ENCODE data around the gene ST6GALNAC3. TPM values are rescaled to one million over a fixed set of nuclear protein-coding genes. Genes with fewer than 3 reads are reported as not detected.

ST6GALNAC3 gene
- total RNA-seq, 1 experiment from 2014 or later = 2.2 TPM

DNA sequence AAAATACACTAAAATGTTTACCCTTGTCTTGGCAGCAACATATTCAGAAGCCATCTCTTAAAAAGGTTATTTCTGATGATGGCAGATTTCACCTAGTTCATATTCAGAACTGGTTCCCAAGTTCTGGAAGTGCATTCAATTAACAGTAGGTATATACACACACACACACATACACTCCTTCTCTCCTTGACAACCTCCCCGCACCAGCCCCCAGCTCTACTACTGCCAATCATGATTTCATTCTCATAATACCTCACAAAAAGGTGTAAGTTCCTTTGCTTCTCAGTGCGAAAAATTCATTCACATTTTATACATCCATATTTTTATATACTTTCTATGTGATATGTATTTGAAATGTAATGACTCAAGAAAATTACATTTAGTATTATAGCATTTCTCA is 564.6 kb downstream of the ST6GALNAC3 start:
- DNase-seq (ENCODE audit: low read depth, low spot score) (no peak), ATAC-seq (no peak)
- no TSS peak for BruUV-seq (replicated peaks)
- POLR2A ChIA-PET = no interaction called here
- CTCF ChIA-PET = no interaction called here
- Histone ChIP-seq H3K4me1 (ENCODE audit: control insufficient read depth in 1 of 2, insufficient read depth in 2 of 2, low read length in 2 of 2) (no peaks in the 10 kb centered on the region), H3K27me3 (ENCODE audit: insufficient read depth, low read length) (no peaks in the 10 kb centered on the region), H4K20me1 (ENCODE audit: insufficient read depth) (no peaks in the 10 kb centered on the region), H3K9me2 (ENCODE audit: insufficient read depth) (no peaks in the 10 kb centered on the region), H2AFZ (ENCODE audit: low read depth, low read length, poor library complexity, severe bottlenecking) (no peak overlapping the region), H3K9ac (ENCODE audit: low read length) (no peak overlapping the region), H3K36me3 (ENCODE audit: control insufficient read depth in 1 of 2, insufficient read depth in 2 of 2, low read length in 2 of 2) (no peaks in the 10 kb centered on the region), H3K9me3 (ENCODE audit: control insufficient read depth in 1 of 2, insufficient read depth in 1 of 2, low read depth in 1 of 2, low read length in 2 of 2) (no peaks in the 10 kb centered on the region), H3K79me2 (ENCODE audit: insufficient read depth, low read length) (no peaks in the 10 kb centered on the region), H3K27ac (ENCODE audit: low read depth, low read length) (no peak overlapping the region), H3K4me2 (ENCODE audit: low read length) (no peak overlapping the region), H3K4me3 (replicated peaks in 1 of 2; ENCODE audit: low read depth in 1 of 2, low read length in 2 of 2) (no peak overlapping the region)
- RAD21 ChIA-PET (ENCODE audit: low non-redundant PET in 1 of 2, low total read pairs in 2 of 2, uncharacterized antibody in 2 of 2, unreplicated experiment in 2 of 2) = no interaction called here
- intact Hi-C loops (cut with micrococcal nuclease) = no loop called here
- TF ChIP-seq SIN3A (IDR thresholded peaks at IDR 0.05; ENCODE audit: low read depth) = no peak
- no peak for TF ChIP-seq SP1 (IDR thresholded peaks at IDR 0.05; ENCODE audit: low read depth)
- no peak for TF ChIP-seq EGR1 (IDR thresholded peaks at IDR 0.05; ENCODE audit: low read depth)
- no peak for TF ChIP-seq POLR2A (IDR thresholded peaks at IDR 0.05; ENCODE audit: borderline replicate concordance, extremely low read depth, insufficient read depth, insufficient read length)
- TF ChIP-seq, protein P1, sequence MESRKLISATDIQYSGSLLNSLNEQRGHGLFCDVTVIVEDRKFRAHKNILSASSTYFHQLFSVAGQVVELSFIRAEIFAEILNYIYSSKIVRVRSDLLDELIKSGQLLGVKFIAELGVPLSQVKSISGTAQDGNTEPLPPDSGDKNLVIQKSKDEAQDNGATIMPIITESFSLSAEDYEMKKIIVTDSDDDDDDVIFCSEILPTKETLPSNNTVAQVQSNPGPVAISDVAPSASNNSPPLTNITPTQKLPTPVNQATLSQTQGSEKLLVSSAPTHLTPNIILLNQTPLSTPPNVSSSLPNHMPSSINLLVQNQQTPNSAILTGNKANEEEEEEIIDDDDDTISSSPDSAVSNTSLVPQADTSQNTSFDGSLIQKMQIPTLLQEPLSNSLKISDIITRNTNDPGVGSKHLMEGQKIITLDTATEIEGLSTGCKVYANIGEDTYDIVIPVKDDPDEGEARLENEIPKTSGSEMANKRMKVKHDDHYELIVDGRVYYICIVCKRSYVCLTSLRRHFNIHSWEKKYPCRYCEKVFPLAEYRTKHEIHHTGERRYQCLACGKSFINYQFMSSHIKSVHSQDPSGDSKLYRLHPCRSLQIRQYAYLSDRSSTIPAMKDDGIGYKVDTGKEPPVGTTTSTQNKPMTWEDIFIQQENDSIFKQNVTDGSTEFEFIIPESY (IDR thresholded peaks at IDR 0.05; ENCODE audit: extremely low read depth, insufficient replicate concordance, low read length) = no peak

DNA sequence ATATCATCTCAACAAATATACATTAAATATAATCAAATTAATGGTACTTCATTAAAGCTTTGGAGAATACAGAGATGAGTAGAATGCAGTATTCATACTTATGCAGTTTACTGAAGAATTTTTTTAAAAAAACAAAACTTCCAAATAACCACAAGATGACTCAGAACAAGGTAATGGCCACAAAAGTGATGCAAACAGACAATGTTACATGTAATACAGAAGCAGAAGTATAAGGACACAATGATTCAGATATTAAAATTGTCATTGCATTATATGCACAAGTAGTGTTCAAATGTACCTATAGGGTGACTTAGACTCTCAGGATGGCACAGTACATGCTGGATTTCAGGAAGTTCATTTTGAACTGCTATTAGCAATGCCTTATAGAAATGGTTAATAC is 565.5 kb downstream of the ST6GALNAC3 start:
- RAD21 ChIA-PET (ENCODE audit: low non-redundant PET in 1 of 2, low total read pairs in 2 of 2, uncharacterized antibody in 2 of 2, unreplicated experiment in 2 of 2) = no interaction called here
- CTCF ChIA-PET = no interaction called here
- DNase-seq (ENCODE audit: low read depth, low spot score) = peak; percentile 29
- intact Hi-C loops (cut with micrococcal nuclease) = no loop called here
- no TSS peak for BruUV-seq (replicated peaks)
- no peaks in the 10 kb centered on the region for H3K27me3 ChIP-seq (ENCODE audit: insufficient read depth, low read length)
- no peaks in the 10 kb centered on the region for H3K36me3 ChIP-seq (ENCODE audit: control insufficient read depth in 1 of 2, insufficient read depth in 2 of 2, low read length in 2 of 2)
- H4K20me1 ChIP-seq (ENCODE audit: insufficient read depth) = no peaks in the 10 kb centered on the region
- H3K27ac ChIP-seq (ENCODE audit: low read depth, low read length) = no peak overlapping the region
- H3K4me1 ChIP-seq (ENCODE audit: control insufficient read depth in 1 of 2, insufficient read depth in 2 of 2, low read length in 2 of 2) = no peaks in the 10 kb centered on the region
- no peak overlapping the region for H3K4me3 ChIP-seq (replicated peaks in 1 of 2; ENCODE audit: low read depth in 1 of 2, low read length in 2 of 2)
- no peak for ATAC-seq
- POLR2A ChIA-PET = no interaction called here
- H3K9ac ChIP-seq (ENCODE audit: low read length) = no peak overlapping the region
- no peak overlapping the region for H3K4me2 ChIP-seq (ENCODE audit: low read length)
- no peaks in the 10 kb centered on the region for H3K9me2 ChIP-seq (ENCODE audit: insufficient read depth)
- H3K9me3 ChIP-seq (ENCODE audit: control insufficient read depth in 1 of 2, insufficient read depth in 1 of 2, low read depth in 1 of 2, low read length in 2 of 2) = no peaks in the 10 kb centered on the region
- H3K79me2 ChIP-seq (ENCODE audit: insufficient read depth, low read length) = no peaks in the 10 kb centered on the region
- H2AFZ ChIP-seq (ENCODE audit: low read depth, low read length, poor library complexity, severe bottlenecking) = no peak overlapping the region
- TF ChIP-seq YY1 (IDR thresholded peaks at IDR 0.05; ENCODE audit: extremely low read depth, insufficient replicate concordance, low read depth, low read length) (no peak), RAD21 (IDR thresholded peaks at IDR 0.05; ENCODE audit: low read depth) (no peak), POLR2A (IDR thresholded peaks at IDR 0.05; ENCODE audit: borderline replicate concordance, extremely low read depth, insufficient read depth, insufficient read length) (no peak), FOSL1 (IDR thresholded peaks at IDR 0.05; ENCODE audit: low read depth) (peak; percentile 66), POLR2AphosphoS5 (IDR thresholded peaks at IDR 0.05; ENCODE audit: low read depth, low read length) (no peak), SP1 (IDR thresholded peaks at IDR 0.05; ENCODE audit: low read depth) (peak; percentile 45; the same call in 1 of the 2 replicates), CEBPB (IDR thresholded peaks at IDR 0.05; ENCODE audit: low read depth) (peak; percentile 88), JUND (IDR thresholded peaks at IDR 0.05) (peak; percentile 50)
- TF ChIP-seq, protein P2, sequence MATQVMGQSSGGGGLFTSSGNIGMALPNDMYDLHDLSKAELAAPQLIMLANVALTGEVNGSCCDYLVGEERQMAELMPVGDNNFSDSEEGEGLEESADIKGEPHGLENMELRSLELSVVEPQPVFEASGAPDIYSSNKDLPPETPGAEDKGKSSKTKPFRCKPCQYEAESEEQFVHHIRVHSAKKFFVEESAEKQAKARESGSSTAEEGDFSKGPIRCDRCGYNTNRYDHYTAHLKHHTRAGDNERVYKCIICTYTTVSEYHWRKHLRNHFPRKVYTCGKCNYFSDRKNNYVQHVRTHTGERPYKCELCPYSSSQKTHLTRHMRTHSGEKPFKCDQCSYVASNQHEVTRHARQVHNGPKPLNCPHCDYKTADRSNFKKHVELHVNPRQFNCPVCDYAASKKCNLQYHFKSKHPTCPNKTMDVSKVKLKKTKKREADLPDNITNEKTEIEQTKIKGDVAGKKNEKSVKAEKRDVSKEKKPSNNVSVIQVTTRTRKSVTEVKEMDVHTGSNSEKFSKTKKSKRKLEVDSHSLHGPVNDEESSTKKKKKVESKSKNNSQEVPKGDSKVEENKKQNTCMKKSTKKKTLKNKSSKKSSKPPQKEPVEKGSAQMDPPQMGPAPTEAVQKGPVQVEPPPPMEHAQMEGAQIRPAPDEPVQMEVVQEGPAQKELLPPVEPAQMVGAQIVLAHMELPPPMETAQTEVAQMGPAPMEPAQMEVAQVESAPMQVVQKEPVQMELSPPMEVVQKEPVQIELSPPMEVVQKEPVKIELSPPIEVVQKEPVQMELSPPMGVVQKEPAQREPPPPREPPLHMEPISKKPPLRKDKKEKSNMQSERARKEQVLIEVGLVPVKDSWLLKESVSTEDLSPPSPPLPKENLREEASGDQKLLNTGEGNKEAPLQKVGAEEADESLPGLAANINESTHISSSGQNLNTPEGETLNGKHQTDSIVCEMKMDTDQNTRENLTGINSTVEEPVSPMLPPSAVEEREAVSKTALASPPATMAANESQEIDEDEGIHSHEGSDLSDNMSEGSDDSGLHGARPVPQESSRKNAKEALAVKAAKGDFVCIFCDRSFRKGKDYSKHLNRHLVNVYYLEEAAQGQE (IDR thresholded peaks at IDR 0.05; ENCODE audit: low read depth) = no peak

Data from HCT116 (cell line).